Measurements from ENCODE around the gene ATF6.

The ATF6 gene

DNA sequence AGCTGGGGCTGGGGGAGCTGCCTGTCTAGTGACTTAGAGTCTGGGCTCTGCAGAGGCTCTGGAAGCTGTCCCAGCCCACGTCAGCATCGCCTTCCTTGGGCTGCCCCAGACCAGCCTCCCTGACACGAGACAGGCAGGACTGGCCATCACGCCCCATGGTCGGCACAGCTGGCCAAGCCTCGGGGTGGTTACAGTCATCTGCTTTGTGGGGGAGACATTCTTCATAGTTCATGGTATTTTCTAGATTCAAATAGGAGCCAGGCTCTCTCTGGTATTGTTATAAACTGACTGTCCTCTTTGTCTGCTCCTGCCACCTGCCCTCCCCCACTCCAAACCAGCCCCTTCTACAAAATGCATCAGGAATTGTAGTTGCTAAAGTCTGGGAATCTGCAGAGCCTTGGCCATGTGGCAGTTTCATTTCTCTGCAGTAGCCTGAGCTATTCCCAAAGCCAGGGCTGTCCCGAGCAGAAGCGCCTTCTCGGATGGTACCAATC is 228.1 kb downstream of the ATF6 start:
- peak; percentile 47 for DNase-seq (ENCODE audit: low read depth)
- H3K4me3 ChIP-seq (ENCODE audit: control insufficient read depth, low read depth, low read length): no peak overlapping the region
- no peak for TF ChIP-seq CTCF (conservative IDR thresholded peaks at IDR 0.05; ENCODE audit: control insufficient read depth, insufficient read depth, low read depth, low read length)

DNA sequence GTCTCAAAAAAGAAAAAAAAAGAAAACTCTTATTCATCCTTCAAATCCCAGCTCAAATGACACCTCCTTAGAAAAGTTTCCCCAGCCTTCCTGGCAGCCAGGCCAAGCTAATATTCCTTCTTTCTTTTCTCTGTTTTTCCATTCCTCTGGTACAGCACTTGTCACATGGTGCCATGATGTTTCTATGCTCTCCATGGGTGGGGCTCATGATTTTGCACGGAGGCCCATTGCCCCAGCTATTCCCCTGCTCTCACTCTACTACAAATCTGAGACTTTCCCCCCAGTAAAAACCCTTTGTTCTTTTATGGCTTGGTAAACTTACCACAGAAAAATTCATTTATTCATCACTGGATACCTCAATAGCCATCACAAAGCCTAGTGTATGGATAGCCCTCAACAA is 231.0 kb downstream of the ATF6 start:
- H3K4me3 ChIP-seq (ENCODE audit: control insufficient read depth, low read depth, low read length): no peak overlapping the region
- no peak for TF ChIP-seq CTCF (conservative IDR thresholded peaks at IDR 0.05; ENCODE audit: control insufficient read depth, insufficient read depth, low read depth, low read length)
- no peak for DNase-seq (ENCODE audit: low read depth)

DNA sequence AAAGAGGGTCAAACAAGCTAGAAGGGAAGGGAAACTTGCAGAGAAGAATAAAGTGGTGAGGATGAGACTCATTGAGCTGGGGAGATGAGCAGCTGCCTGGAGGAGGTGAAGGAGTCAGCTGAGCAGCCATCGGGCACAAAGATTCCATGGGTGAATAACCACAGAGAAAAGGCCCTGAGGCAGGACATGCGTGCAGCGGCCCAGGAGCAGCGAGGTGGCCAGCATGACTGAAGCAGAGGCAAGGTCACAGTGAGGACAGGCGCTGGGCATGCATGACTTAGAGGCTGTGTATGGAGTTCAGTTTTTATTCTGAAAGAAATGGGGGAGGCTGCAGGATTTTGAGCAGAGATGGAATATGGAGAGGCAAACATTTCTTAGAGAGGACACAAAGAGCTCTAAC is 232.7 kb downstream of the ATF6 start:
- TF ChIP-seq CTCF (conservative IDR thresholded peaks at IDR 0.05; ENCODE audit: control insufficient read depth, insufficient read depth, low read depth, low read length): no peak
- no peak overlapping the region for H3K4me3 ChIP-seq (ENCODE audit: control insufficient read depth, low read depth, low read length)
- DNase-seq (ENCODE audit: low read depth): peak; percentile 20

- TF ChIP-seq CTCF (conservative IDR thresholded peaks at IDR 0.05; ENCODE audit: control insufficient read depth, insufficient read depth, low read depth, low read length): no peak
- DNase-seq (ENCODE audit: low read depth): no peak
- H3K4me3 ChIP-seq (ENCODE audit: control insufficient read depth, low read depth, low read length): no peak overlapping the region
These were observed 233.4 kb downstream of the ATF6 start for GRCh38 chr1:161999301-162000052.

- DNase-seq (ENCODE audit: low read depth): no peak
- no peak overlapping the region for H3K4me3 ChIP-seq (ENCODE audit: control insufficient read depth, low read depth, low read length)
- TF ChIP-seq CTCF (conservative IDR thresholded peaks at IDR 0.05; ENCODE audit: control insufficient read depth, insufficient read depth, low read depth, low read length): no peak
These were observed 233.9 kb downstream of the ATF6 start for GRCh38 chr1:162000053-162000420.

GRCh38 chr1:162003061-162003829 is 237.1 kb downstream of the ATF6 start:
- H3K4me3 ChIP-seq (ENCODE audit: control insufficient read depth, low read depth, low read length): no peak overlapping the region
- peak; percentile 99 for DNase-seq (ENCODE audit: low read depth)
- TF ChIP-seq CTCF (conservative IDR thresholded peaks at IDR 0.05; ENCODE audit: control insufficient read depth, insufficient read depth, low read depth, low read length): no peak
